C4-2B (cell line): ENCODE results near the gene ZBTB16.

Source experiments
- H3K27ac ChIP-seq: fragments of 450-650 bp; 2 replicates; pipeline ENCODE4 v1.5.1; 2017
- CTCF ChIP-seq: fragments of 450-650 bp; conservative IDR thresholded peaks from 2 replicates; pipeline ENCODE4 v1.5.1; 2017; ENCODE audit warnings: mild to moderate bottlenecking
- ZFX ChIP-seq: fragments of 450-650 bp; IDR thresholded peaks from 2 replicates; pipeline ENCODE4 v1.6.1; 2017

ZBTB16 gene

DNA sequence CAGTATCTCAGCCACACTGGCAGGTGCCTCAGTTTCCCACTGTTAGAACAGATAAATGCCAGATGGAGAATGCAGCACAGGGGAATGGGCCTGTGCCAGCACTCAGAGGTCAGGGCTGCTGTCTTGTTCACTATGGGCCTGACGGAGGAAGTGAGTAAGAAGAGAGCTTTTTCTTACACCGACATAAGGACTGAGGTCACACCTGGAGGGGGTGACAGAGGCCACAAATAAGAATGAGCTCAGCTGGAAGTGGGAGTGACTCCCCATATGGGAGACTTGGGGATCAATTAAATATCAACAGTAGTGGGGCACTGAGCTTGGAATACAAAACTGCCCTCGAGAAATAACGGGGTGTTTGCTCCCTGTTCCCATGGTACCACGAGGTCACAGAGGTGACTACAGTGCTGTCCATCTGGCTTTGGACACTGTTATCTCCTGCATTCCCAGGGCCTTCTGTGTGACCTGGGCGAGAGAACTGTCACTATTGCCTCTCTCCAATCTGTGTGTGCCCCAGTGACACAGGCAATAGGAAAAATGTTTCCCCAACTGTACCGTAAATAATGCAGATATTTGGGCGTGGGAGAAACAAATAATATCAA, 142.6 kb downstream of the ZBTB16 start:
- no peak overlapping the region for H3K27ac ChIP-seq
- TF ChIP-seq ZFX (no peak), CTCF (no peak)

DNA sequence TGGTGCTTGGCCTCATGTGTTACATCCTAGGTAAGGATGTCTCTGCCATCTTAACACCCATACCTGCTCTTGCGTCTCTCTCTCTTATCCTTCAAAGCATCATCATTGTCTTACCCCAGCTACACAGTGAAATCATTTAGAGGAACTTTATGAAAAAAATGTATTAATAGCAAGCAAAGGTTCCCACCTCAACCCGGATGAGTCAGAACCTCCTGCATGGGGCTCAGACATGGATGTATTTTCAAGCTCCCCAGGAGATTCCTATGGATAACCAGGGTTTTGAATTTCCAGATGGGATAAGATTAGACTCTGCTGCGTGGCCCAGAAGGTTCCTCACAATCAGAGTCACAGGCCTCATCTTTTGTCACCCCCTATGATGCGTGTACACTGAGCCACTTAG, 147.6 kb downstream of the ZBTB16 start:
- TF ChIP-seq ZFX: no peak
- no peak for TF ChIP-seq CTCF
- H3K27ac ChIP-seq: no peak overlapping the region

- H3K27ac ChIP-seq: no peak overlapping the region
- TF ChIP-seq ZFX: no peak
- no peak for TF ChIP-seq CTCF
Observed at GRCh38 chr11:114208377-114208776, 148.9 kb downstream of the ZBTB16 start.

GRCh38 chr11:114209343-114209742, 149.8 kb downstream of the ZBTB16 start:
- TF ChIP-seq CTCF (no peak), ZFX (no peak)
- H3K27ac ChIP-seq: no peak overlapping the region

DNA sequence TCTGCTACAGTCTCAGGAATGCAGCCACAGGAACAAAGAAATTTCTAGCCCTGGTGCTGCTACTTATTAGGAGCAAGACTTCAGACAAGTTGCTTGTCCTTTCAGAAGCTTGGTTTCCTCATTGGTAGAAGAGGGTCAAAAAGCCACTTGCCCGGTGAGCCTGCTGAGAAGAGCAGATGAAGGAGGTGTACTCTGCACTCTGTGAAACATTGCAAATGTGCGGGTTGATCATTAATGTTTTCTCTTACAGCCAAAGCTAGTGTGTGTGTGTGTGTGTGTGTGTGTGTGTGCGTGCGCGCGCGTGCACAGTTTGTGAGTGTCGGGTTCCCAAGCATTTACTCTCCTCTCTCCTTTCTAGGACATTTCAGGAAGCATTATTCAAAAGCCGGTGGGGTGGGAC, 150.4 kb downstream of the ZBTB16 start:
- TF ChIP-seq CTCF (no peak), ZFX (no peak)
- H3K27ac ChIP-seq: no peak overlapping the region

- no peak overlapping the region for H3K27ac ChIP-seq
- TF ChIP-seq CTCF (no peak), ZFX (no peak)
Observed at GRCh38 chr11:114211444-114212121, 152.1 kb downstream of the ZBTB16 start.

DNA sequence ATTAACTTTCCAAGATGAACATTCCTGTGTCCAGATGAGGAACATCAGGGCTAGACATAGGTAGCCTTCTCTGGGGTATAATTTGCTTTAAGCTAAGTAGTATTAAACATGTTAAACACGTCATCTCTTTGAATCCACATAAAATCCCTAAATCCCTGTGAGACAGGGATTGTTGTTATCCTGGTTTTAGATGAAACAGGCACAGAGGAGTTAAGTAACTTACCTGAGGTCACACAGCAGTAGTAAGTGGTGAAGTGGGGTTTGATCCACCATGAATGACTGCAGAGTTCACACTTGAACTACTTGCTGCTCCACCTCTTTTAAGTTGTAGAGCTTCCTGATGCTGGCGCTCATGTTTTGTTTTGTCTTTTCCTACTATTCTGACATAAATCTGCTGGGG, 154.1 kb downstream of the ZBTB16 start:
- no peak overlapping the region for H3K27ac ChIP-seq
- TF ChIP-seq CTCF (no peak), ZFX (no peak)
